Lower leg skin (tissue), 4 donors: ENCODE data around the gene EEFSEC. TPM values are rescaled to one million over a fixed set of nuclear protein-coding genes. Genes with fewer than 3 reads are reported as not detected.

Experiments
- DNase-seq, 2 donors: peaks; one replicate each; pipeline ENCODE4 v3.0.0-alpha.2; 2019; ENCODE audit warnings: low spot score in 2 of 2
- H3K4me3 ChIP-seq: fragments of 200-600 bp; sonication (generic); 2 replicates; pipeline ENCODE4 v1.5.1; 2017; ENCODE audit warnings: mild to moderate bottlenecking, low read depth; ENCODE audit not compliant: poor library complexity, severe bottlenecking
- POLR2A ChIP-seq, 2 donors: fragments of 450-650 bp; IDR thresholded peaks; one replicate each; pipeline ENCODE4 v1.6.1; 2016 to 2017; ENCODE audit warnings: antibody characterized with exemption in 2 of 2, mild to moderate bottlenecking in 1 of 2, moderate library complexity in 1 of 2
- whole genome bisulfite sequencing, 2 donors: methylation state at CpG; one replicate each; pipeline ENCODE4 v1.1.5; 2018; 5-methylcytosine and 5-hydroxymethylcytosine counted together
- intact Hi-C: fragments of 100-400 bp; cut with DNase I; formaldehyde crosslinking; loops from one replicate; pipeline ENCODE4 v1.15.0; 2023; ENCODE audit warnings: low total_unique reads
- total RNA-seq, 4 donors: library from RNA; depleted of rRNA; stranded (reverse); fragments of >200 nt; gene quantifications; one replicate each; pipeline ENCODE4 v1.1.0, GENCODE V29; 2016
- TF ChIP-seq, protein P1 (sequence below), 3 donors: fragments of 450-650 bp; IDR thresholded peaks; one replicate each; pipeline ENCODE4 v1.5.1; 2016; ENCODE audit warnings: antibody characterized with exemption in 3 of 3, mild to moderate bottlenecking in 3 of 3, moderate library complexity in 2 of 3

Gene EEFSEC
- total RNA-seq, 4 donors from 2014 or later, result 16.3 to 28.6 (median 16.8) TPM

GRCh38 chr3:128347282-128347681 is 194.0 kb downstream of the EEFSEC start:
- DNase-seq, result no peak
- no peak for TF ChIP-seq POLR2A (IDR thresholded peaks at IDR 0.05)
- TF ChIP-seq, protein P1, sequence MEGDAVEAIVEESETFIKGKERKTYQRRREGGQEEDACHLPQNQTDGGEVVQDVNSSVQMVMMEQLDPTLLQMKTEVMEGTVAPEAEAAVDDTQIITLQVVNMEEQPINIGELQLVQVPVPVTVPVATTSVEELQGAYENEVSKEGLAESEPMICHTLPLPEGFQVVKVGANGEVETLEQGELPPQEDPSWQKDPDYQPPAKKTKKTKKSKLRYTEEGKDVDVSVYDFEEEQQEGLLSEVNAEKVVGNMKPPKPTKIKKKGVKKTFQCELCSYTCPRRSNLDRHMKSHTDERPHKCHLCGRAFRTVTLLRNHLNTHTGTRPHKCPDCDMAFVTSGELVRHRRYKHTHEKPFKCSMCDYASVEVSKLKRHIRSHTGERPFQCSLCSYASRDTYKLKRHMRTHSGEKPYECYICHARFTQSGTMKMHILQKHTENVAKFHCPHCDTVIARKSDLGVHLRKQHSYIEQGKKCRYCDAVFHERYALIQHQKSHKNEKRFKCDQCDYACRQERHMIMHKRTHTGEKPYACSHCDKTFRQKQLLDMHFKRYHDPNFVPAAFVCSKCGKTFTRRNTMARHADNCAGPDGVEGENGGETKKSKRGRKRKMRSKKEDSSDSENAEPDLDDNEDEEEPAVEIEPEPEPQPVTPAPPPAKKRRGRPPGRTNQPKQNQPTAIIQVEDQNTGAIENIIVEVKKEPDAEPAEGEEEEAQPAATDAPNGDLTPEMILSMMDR (IDR thresholded peaks at IDR 0.05), result no peak
- no peak overlapping the region for H3K4me3 ChIP-seq
- intact Hi-C loops, result no loop called here

- no peak overlapping the region for H3K4me3 ChIP-seq
- DNase-seq, result no peak
- 79 to 95% methylated on average over 4 of the region's 4 CpGs for WGBS, 2 donors
- TF ChIP-seq POLR2A (IDR thresholded peaks at IDR 0.05), result no peak
- TF ChIP-seq, protein P1 (IDR thresholded peaks at IDR 0.05), result no peak
- intact Hi-C loops, result no loop called here
These were observed 194.8 kb downstream of the EEFSEC start for GRCh38 chr3:128348075-128348474.

DNA sequence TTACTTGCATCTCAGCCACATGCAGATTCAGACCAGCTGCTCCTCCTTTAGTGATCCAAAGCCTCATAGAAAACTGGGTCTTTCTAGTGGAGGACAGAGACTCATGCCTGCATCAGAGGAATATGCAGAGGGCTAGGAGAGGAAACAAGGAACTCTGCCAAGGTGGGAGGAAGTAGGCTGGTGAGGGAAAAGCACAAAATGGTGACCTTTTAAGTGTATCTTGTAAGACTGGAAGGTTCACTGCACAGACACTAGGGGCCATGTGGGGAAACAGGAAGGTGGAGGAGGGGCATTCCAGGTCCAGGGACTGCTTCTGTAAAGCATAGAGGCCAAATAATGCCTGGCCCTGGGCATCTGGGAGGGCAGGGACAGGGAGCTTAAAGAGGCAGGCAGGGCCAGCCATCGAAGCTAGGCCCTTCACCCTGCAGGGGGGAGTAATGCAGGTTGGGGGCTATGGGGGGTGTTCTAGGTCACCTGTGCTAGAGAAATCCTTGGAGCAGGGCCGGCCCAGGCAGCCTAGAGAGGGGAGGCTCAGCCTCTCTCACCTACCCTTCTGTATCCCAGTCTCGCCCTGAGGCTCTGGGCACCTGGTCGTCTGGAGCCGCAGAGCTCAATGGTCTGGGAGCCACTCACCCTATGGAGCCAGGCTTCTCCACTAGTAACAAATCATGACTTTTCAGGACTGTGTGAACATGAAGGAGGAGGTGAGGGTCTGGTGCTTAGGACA is 195.7 kb downstream of the EEFSEC start:
- no peak overlapping the region for H3K4me3 ChIP-seq
- intact Hi-C loops, result no loop called here
- 78 to 87% methylated on average over 5 of the region's 5 CpGs for WGBS, 2 donors
- TF ChIP-seq, protein P1 (IDR thresholded peaks at IDR 0.05), result no peak
- TF ChIP-seq POLR2A (IDR thresholded peaks at IDR 0.05), result no peak
- no peak for DNase-seq

GRCh38 chr3:128349963-128350599 is 196.8 kb downstream of the EEFSEC start:
- DNase-seq, result no peak
- 62 to 65% methylated on average over 10 to 11 of the region's 12 CpGs for WGBS, 2 donors
- H3K4me3 ChIP-seq, result no peak overlapping the region
- TF ChIP-seq POLR2A (IDR thresholded peaks at IDR 0.05), result no peak
- TF ChIP-seq, protein P1 (IDR thresholded peaks at IDR 0.05), result no peak
- intact Hi-C loops, result no loop called here

DNA sequence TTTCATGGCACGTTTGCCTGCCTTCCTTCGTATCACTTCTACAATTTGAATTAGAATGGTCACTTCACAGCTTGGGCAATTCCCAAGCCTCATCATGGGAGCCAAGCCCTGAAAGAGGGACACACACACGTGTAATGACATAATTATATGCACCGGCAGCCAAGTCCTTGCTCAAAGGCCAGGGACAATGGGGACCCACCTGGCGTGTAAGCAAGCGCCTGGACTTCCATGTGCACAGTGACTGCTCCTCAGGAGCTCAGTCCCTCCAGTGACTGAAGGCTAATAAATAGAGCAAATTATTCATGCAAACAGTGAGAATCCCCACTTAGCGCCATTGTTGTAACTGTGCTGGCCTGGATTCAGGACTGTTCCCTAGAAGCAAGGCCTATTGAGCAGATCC is 198.3 kb downstream of the EEFSEC start:
- no peak for TF ChIP-seq POLR2A (IDR thresholded peaks at IDR 0.05)
- TF ChIP-seq, protein P1 (IDR thresholded peaks at IDR 0.05), result no peak
- DNase-seq, result no peak
- intact Hi-C loops, result no loop called here
- H3K4me3 ChIP-seq, result no peak overlapping the region
- 89 to 99% methylated on average over 7 of the region's 7 CpGs for WGBS, 2 donors
